HG03159 (cell line): Measurements from ENCODE around the gene B3GNT8.
"Not testable (repeated sequence)": the region's sequence is repeated elsewhere in the genome, so short reads cannot be mapped to it uniquely, and the experiment has no call there.

Experiments
- ATAC-seq: cut with Tn5 transposase; IDR thresholded peaks from one replicate; pipeline ENCODE4 v1.9.1; 2021; ENCODE audit warnings: mild to moderate bottlenecking, moderate library complexity; ENCODE audit not compliant: unreplicated experiment

The B3GNT8 gene

DNA sequence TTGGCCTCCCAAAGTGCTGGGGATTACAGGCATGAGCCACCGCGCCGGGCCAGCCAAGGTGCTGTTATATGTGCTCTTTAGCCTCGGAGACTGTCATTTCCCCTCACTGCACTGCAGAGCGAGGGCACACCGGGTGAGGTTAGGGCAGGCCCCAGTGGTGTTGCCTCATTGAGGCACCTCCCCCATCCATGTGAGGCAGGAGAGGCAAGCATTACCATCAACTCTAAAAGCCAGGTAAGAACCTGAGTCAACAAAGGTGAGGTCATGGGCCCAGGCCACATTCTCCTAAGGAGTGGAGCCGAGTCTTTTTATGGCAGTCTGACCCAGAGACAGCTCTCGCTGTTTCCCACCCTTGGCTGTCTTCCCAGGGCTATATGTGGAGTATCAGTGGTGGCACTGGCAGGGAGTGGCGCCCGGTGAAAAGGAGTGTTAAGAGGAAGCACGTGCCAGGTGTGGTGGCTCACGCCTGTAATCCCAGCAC is 10.9 kb downstream of the B3GNT8 start:
- ATAC-seq, result no peak

DNA sequence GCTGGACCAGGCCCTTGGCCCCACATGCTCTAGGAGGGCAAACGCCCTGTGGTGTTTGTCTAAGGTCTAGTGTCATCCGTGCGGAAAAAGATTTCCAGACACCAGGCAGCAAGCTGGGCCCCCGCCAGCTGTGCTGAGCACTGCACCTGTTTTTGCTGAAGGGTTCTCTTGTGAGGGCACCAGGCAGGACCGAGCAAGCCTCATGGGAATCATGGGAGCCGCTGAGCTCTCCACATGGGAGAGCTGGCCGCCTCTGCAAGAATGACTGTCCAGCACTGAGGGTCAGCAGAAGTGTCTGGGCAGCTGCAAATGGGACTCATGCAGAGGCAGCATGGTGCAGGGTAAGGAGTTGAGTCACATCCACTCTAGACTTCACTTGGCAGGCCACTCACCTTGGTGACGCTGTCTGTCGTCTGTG is 12.0 kb downstream of the B3GNT8 start:
- no peak for ATAC-seq

DNA sequence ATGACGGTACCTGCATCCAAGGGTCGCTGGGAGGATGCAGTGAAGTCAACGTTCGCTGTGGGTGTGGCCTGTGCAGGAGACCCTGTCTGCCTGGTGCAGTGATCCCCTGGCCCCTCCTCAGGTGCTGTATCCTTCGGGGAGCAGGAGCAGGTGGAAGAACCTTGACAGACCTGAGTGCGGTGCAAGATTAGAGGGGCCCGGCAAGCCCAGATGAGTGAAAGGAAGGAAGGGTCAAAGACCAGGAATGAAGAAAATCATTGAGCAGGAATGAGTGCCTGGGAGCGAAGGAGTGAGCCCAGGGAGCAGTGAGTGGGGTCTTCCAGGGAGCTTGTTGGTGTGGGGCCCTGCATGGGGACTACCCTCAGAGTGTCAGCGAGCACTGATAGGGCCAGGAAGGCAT is 12.7 kb downstream of the B3GNT8 start:
- ATAC-seq, result no peak

DNA sequence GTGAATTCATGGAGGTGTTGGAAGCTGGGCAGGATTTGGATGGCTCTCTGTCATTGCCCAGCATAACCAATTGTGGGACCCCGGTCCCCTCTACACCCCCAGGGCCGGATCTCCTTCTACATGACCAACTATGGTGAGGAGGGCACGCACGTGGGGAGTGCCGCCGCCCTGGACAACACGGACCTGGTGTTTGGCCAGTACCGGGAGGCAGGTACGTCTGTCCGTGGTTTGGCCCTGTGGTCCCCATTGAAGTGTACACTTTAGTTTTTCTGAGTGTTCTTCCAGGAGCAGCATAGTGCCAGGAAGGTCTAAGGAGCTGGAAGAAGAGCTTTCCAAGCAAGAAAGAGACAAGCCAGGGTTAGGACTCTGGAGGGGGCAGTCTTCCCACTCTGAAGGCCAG is 13.2 kb downstream of the B3GNT8 start:
- no peak for ATAC-seq

DNA sequence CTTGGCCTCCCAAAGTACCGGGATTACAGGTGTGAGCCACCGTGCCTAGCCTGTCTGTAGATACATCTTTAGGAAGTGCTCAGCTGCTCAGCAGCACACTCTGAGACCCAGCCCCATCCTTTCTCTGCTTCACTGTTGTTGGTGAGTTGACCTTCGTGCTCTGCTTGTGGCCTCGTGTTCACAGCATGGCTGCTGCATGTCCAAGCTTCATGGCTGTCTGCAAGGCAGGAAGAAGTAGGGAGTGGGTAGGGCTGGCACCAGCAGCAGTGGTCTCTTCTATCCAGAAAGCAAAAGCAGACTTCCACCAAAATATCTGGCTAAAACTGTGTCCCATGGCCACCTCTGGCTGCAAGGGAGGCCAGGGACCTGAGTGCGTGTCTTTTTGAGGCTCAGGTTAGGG is 14.2 kb downstream of the B3GNT8 start:
- no peak for ATAC-seq

DNA sequence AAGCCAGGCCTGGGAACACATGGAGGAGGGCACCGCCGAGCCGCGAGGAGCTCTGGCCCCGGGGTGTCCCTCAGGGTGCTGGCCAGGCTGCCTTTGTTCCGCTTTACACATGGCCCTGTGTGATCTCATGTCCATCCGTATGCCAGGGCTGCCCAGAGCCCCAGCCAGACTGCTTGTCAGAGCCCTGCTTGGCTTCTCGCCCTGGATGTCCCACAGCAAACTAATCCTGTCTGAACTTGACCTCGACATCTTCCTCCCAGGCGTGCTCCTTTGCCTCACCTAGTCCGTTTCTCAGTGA is 15.3 kb downstream of the B3GNT8 start:
- no peak for ATAC-seq

DNA sequence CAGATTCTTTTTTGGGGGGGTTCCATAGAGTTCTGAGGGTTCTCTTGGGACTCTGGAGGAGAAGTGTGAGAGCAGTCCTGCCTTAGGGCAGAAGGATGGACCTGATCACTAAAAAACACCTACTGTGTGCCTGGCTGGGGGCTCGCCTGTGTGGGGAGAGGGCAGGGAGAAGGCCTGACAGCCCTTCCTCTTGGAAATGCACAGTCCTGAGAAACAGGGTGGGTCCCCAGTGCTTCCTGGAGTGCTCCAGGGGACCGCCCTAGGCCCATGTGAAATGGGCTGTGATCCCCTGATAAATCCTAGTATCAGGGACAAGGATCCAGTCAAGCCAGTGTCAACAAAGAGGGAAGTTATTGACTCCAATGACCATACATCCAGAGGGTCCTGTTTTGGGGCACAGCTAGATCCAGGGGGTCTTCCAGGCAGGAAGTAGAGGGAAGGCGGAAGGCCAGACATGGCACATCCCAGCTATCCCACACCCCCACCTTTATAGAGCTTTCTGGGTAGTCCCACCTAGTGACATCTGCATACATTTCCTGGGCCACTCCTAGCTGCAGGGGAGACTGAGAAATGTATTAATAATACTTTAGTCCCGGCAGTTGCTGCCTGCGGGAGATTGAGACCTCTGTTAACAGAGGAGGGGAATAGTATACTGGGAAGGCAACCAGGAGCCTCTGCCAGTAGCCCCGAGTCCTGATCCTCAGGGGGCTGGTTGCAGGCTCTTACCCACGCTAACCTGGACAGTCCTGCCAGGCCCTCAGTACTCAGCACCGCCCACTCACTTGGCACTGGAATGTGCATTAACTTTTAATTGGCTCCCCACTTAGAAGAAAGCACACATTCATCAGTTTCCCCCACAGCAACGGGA is 15.8 kb downstream of the B3GNT8 start:
- ATAC-seq, result no peak

DNA sequence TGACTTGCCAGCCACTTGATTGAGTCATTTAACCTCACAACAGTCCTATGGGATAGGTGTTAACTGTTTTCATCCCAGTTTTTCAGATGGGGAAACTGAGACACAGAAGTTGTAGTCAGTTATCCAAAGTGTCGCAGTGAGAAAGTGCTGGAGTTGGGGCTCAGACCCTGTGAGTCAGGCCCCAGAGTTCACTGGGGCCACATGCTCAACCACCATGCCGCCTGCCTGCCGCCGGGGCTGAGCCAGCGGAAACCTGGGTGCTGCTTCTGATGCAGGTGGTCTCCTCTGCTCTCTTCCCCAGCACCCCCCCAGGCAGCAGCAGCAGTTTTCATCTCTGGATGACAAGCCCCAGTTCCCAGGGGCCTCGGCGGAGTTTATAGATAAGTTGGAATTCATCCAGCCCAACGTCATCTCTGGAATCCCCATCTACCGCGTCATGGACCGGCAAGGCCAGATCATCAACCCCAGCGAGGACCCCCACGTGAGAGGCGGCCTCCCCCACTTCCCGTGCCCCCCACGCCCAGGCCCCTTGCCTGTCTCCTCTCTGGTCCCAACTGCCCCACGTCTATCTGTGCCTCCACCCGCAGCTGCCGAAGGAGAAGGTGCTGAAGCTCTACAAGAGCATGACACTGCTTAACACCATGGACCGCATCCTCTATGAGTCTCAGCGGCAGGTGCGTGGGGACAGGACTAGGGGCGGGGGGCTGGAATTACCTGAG is 16.7 kb downstream of the B3GNT8 start:
- ATAC-seq, result no peak

DNA sequence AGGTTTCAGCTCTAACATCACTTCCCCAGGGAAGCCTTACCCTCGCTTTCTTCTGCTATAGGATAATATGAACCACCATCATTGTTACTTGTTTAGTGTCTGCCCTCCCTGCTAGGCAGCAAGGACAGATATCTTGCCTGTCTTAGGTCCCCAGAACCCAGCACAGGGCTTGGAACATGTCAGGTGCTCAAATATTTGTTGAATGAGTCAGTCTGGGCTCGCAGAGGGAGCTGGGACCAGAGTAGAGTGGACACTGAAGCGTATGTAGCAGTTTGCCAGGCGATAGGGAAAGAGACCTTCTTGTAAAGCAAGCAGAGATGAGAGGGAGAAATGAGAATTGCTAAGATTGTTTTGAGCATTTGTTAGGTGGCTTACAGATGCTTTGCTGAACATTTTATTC is 17.9 kb downstream of the B3GNT8 start:
- ATAC-seq, result no peak

DNA sequence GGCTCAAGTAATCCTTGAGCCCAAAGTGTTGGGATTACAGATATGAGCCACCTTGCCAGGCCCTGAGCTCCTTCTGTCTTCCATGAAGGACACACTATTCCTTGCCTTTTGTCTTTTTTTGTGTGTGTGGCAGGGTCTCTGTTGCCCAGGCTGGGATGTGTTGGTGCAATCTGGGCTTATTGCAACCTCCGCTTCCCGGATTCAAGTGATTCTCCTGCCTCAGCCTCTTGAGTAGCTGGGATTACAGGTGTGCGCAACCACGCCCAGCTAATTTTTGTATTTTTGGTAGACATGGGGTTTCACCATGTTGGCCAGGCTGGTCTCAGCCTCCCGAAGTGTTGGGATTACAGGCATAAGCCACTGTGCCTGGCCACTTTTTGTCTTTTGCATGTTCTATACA is 18.3 kb downstream of the B3GNT8 start:
- ATAC-seq, result not testable (repeated sequence)

DNA sequence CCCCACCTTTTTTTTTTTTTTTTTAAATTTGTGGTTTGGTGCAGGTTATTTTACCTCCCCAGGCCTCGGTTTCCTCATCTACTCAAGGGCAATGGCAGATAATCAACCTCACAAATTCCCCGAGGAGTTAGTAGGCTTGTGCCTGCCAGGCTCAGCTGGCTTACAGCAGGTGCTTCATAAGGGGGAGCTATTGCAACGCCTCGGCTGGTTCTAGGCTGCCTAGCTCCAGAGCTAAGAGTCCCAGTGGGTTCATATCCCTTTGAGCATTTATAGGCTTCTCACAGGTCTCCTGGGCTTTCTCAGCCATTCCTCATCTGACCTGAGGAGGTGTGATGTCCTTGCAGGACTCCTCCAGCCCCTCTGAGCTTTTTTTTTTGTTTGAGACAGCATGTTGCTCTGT is 18.9 kb downstream of the B3GNT8 start:
- no peak for ATAC-seq

DNA sequence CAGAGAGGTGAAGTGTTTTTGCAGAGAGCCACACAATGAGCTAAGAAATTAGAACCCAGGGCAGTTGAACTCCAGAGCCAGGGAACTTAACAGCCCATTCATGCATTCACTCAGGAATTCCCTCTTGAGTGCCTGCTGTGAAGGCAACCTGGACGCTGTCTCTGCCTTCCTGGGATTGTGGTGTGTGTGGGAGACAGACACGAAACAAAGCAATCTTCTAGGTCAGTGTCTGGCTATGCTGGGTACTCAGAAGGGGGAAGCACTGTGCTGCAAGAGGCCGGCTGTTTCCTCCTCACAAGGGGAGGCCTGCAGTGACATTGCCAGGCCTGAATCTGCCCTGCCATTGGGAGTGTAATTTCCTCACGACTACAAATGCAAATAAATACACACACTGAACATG is 19.9 kb downstream of the B3GNT8 start:
- ATAC-seq, result no peak

DNA sequence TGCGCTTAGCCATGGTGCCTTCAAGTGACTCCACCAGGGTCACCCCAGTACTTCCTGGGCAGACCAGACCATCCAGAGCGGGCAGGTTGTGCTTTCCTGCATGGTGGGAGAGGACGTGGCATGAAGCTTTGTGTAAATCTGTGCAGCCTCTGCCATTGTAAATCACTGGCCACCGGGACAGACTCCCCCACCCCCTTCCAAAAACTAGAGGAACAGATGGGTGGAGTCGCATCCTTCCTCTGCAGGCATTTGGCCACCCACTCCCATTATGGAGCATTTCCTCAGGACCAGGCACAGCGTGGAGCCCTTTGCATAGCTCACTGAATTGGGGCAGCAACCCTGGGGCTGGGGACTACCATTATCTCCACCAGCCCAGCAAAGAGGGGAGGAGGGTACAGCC is 21.4 kb downstream of the B3GNT8 start:
- no peak for ATAC-seq

DNA sequence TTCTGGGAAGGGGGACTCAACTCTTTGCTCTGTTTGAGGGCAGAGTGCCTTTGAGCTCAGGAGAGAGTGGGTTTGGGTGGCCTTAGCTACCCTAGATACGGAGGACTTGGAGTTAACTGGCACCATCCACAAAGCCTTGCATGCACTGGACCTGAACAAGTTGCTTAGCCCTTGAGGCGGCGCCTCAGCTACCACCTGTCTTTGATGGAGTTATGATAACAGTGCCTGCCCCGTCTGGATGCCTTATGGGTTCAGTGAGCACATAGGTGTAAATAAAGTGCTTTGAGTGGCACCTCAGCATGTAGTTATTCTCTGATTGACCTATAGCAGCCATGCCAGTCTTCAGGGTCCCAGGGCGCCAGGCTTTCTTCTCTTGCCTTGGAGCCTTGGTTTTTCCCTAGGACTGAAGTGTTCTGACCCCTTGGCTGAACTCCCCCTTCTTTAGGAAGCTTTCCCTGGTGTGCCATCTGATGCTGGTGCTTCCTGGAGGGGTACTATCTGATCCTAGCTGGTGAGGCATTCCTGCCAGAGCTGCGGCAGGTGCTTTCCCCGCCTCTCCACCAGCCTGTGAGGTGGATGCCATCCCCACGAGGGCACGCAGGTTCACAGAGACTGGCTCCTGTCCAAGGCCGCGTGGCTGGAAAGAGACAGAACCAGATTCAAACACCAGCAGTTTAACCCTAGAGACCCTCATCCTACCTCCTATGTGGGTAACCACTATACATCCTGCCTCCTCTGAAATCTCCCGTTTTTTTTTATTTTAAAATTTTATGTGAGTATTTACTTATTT is 23.8 kb downstream of the B3GNT8 start:
- no peak for ATAC-seq

DNA sequence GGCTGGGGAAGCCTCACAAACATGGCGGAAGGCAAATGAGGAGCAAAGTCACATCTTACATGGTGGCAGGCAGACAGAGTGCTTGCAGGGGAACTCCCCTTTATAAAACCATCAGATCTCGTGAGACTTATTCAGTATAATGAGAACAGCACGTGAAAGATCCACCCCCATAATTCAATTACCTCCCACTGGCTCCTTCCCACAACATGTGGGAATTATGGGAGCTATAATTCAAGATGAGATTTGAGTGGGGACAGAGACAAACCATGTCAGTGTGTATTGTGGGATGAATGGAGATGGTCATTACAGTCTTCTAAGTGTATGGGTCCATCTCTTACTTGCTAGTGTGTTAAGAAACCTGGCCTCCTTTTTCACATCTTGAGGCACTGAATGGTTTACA is 25.2 kb downstream of the B3GNT8 start:
- no peak for ATAC-seq

DNA sequence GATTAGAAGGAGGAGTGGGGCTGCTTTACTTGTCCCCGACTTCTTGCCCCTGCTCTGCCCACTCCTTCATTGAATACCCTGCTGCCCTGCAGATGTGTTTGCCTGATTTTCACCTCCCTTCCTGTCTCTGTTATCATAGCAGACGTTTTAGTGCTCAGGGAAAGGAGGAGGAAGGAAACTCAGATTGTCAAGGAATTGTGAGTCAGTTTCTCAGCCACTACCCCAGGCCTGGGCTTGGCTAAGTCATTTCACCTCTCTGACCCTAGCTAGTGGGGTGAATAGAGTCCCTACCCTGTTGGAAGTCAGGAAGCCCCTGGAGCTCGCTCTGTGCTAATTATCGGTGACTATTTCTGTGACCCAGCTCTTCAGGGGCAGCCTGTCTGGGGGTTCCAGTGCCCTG is 25.7 kb downstream of the B3GNT8 start:
- ATAC-seq, result no peak

DNA sequence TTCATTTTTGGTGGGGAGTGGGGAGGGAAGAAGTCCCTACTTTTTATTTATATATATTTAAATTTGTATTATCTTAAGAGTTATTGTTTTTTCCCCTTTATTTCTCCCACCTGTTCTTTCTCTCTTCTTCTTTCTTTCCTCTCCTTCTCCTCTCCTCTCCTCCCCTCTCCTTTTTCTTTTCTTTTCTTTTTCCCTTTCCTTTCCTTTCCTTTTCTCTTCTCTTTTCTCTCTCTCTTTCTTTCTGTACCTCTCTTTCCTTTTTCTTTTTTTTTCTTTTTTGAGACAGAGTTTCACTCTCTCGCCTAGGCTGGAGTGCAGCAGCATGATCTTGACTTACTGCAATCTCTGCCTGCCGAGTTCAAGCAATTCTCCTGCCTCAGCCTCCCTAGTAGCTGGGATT is 27.6 kb downstream of the B3GNT8 start:
- ATAC-seq, result no peak

DNA sequence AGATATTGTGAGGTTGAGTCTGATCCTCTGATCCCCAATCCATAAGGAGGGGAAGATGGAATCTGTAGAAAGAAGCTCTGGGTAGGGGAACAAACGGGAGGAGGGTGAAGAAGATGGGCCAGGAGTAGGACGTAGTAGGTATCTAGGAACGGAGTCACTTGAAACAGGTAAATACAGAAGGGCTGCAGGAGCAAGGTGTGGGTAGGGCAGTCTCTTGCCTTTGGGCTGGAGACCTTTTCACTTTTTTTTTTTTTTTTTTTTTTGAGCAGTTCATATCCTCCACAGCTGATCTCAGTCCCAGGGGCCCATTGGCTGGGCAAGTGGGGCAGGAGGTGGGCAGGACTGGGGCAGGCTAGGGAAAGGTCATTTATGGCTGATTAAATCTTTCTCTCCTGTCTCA is 28.1 kb downstream of the B3GNT8 start:
- ATAC-seq, result no peak

DNA sequence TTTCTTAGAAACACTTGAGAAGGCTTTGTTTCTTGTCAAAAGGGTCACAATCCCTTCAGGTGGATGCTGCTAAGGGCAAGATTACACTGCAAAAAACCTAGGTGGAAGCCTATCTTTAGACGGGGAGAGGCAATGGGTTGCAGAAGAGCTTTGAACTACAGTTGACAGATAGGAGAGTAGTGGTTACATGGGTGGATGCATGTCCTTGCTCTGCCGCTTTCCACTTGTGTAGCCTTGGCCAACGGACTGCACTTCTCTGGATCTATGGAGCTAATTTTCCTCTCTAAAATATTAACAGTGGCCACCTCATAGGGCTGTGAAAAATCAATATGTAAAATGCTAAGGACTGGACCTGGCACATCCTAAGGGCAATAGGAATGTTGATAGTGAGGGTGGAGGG is 28.6 kb downstream of the B3GNT8 start:
- ATAC-seq, result no peak

DNA sequence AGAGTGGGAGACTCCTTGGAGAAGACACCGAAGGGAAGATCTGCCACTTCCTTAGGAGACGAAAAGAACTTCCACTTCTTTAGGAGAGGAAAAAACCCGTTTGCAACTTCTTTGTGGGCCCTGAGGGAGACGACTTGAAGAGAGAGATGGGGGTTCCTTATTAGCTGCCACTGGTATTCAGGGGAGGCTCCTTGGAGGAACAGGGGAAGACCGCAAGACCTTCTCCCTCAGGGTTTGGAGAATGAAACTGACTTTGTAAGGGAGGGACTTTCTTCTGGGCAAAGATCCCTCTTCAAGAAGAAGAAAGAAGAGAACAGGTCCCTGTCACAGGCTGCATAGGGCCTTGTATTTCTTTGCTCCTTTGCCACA is 29.1 kb downstream of the B3GNT8 start:
- no peak for ATAC-seq

DNA sequence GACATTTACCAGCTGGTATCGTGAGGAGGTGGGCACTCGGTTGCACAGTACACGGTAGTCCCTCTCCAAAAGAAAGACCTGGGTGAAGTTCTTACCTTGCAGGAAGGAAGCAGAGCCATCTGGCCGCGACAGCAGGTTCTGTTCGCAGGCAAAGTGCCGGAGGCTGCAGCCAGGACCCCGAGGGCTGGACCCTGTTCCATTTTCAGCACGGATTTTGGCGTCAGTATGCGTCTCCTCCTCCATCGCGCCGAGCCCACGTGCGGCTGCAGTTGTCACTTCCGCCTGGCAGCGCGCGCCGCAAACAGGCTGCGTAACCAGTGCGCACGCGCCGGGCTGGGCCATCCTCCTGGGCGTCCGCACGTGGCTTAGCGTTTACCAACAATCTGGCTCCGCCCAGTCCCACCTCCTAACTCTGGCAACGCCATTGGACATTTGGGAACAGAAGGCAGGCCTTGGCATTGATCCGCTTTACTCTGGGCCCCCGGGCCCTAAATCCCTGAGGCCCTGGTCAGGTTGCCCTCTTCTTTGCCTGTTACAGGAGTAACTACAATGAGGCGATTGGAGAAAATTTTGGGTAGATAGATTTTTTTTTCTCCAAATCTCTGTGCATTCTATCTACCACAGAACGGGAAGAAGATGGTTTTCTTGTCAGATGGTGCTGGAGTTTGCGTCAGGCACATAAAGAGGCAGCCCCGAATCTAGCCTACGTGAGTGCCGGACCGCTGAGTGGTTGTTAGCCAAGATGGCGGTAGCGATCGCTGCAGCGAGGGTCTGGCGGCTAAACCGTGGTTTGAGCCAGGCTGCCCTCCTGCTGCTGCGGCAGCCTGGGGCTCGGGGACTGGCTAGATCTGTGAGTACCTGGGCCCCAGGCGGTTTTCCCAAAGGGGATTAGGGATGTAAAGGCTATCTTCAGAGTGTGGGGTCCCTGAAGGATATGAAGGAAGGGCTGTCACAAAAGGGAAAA is 29.8 kb downstream of the B3GNT8 start, which contains the start of the genes BCKDHA and EXOSC5:
TSS of gene BCKDHA (plus strand) at position 733 of the 964 bp plus-strand sequence. CDS start at position 743, 10 bp downstream.
TSS of gene EXOSC5 (minus strand) at position 274 of the 964 bp plus-strand sequence. CDS start at position 243, 31 bp downstream.
- peak; percentile 86 for ATAC-seq
